GM12878 (cell line): ENCODE measurements around the gene TBC1D5. TPM values are rescaled to one million over a fixed set of nuclear protein-coding genes. Genes with fewer than 3 reads are reported as not detected.

Experiments
- ATAC-seq: fragments of 200-7000 bp; cut with Tn5 transposase; 3 replicates; pipeline ENCODE4 v1.9.1; 2020; ENCODE audit warnings: mild to moderate bottlenecking, moderate library complexity
- BruUV-seq: library from RNA; stranded (reverse); fragments of 400-500 nt; replicated peaks from 2 replicates; lab custom pipeline; 2021; lab: Mats Ljungman, UMichigan
- CTCF ChIA-PET: fragments of 300-600 bp; sonication (Branson Sonifier 250); formaldehyde crosslinking; extraction: SDS; loops from one replicate; lab custom pipeline; 2021; ENCODE audit warnings: inconsistent platforms; lab: Yijun Ruan, JAX
- POLR2A ChIA-PET: fragments of 350-600 bp; formaldehyde crosslinking; extraction: SDS; loops from one replicate; lab custom pipeline; 2021; ENCODE audit warnings: inconsistent platforms; lab: Charles Lee
- RAD21 ChIA-PET: fragments of 300-600 bp; sonication (Branson Sonifier 250); formaldehyde crosslinking; loops from one replicate; lab custom pipeline; 2023; ENCODE audit warnings: antibody characterized with exemption; ENCODE audit not compliant: unreplicated experiment; lab: Charles Lee
- SMC1A ChIA-PET: fragments of 300-600 bp; sonication (Branson Sonifier 250); formaldehyde crosslinking; loops from one replicate; lab custom pipeline; 2023; ENCODE audit not compliant: unreplicated experiment, uncharacterized antibody; lab: Charles Lee
- DNase-seq: peaks from one replicate; pipeline ENCODE4 v3.0.0-alpha.2; 2011; ENCODE audit warnings: low read depth, low spot score
- FAIRE-seq: peaks from 3 replicates; lab custom pipeline; 2011; peaks lifted over from hg19 to GRCh38; lab: Jason Lieb, UNC
- H2AFZ ChIP-seq: 2 replicates; pipeline ENCODE4 v1.6.0; 2011; ENCODE audit warnings: low read depth, low read length, control low read depth; ENCODE audit not compliant: control insufficient read depth
- H3K27ac ChIP-seq: 2 replicates; pipeline ENCODE4 v1.5.1; 2011; ENCODE audit warnings: control low read depth; ENCODE audit not compliant: control insufficient read depth, insufficient read depth
- H3K27me3 ChIP-seq, 2 experiments: replicated peaks in 1 of 2; 2 replicates each; pipeline versions ENCODE4 v1.6.0 to v1.6.1; 2011; ENCODE audit warnings: low read length in 1 of 2; ENCODE audit not compliant: control insufficient read depth in 2 of 2, insufficient read depth in 2 of 2
- H3K36me3 ChIP-seq, 2 experiments: 2 replicates each; pipeline ENCODE4 v1.5.1; 2011; ENCODE audit warnings: low read length in 1 of 2; ENCODE audit not compliant: control insufficient read depth in 2 of 2, insufficient read depth in 2 of 2
- H3K4me1 ChIP-seq: 2 replicates; pipeline ENCODE4 v1.6.1; 2011; ENCODE audit warnings: mild to moderate bottlenecking, low read length, moderate library complexity, mixed read lengths; ENCODE audit not compliant: control insufficient read depth, insufficient read depth
- H3K4me2 ChIP-seq: 2 replicates; pipeline ENCODE4 v1.6.0; 2011; ENCODE audit warnings: control low read depth; ENCODE audit not compliant: control insufficient read depth, insufficient read depth
- H3K4me3 ChIP-seq: fragments of 200-600 bp; sonication (generic); 2 replicates; pipeline ENCODE4 v1.5.1; 2016
- H3K79me2 ChIP-seq: 2 replicates; pipeline ENCODE4 v1.6.0; 2011; ENCODE audit warnings: low read length; ENCODE audit not compliant: control insufficient read depth, insufficient read depth
- H3K9ac ChIP-seq: 2 replicates; pipeline ENCODE4 v1.8.0; 2011; ENCODE audit warnings: low read length, control low read depth, mixed read lengths; ENCODE audit not compliant: control insufficient read depth, insufficient read depth
- H3K9me3 ChIP-seq: replicated peaks from 3 replicates; pipeline ENCODE4 v1.5.1; 2011; ENCODE audit warnings: mild to moderate bottlenecking, low read length; ENCODE audit not compliant: control insufficient read depth, insufficient read depth
- H4K20me1 ChIP-seq: 2 replicates; pipeline ENCODE4 v1.6.0; 2011; ENCODE audit not compliant: control insufficient read depth, insufficient read depth
- BACH1 ChIP-seq: fragments of 450-650 bp; IDR thresholded peaks from 2 replicates; pipeline ENCODE4 v1.6.1; 2017; ENCODE audit warnings: mild to moderate bottlenecking, borderline replicate concordance
- CEBPB ChIP-seq, 2 experiments: fragments of 150-350 bp in 1 of 2; IDR thresholded peaks; 2 replicates each; pipeline ENCODE4 v1.6.1; 2012 to 2014; ENCODE audit warnings: low read depth in 2 of 2, low read length in 2 of 2, borderline replicate concordance in 1 of 2, inconsistent platforms in 1 of 2
- EED ChIP-seq: sonication (generic); IDR thresholded peaks from 2 replicates; pipeline ENCODE4 v1.6.1; 2016; ENCODE audit warnings: antibody characterized with exemption, low read depth
- ESRRA ChIP-seq: IDR thresholded peaks from 2 replicates; pipeline ENCODE4 v1.6.1; 2012; ENCODE audit warnings: mild to moderate bottlenecking, low read length, improper control_type of control experiment
- FOS ChIP-seq: IDR thresholded peaks from 3 replicates; pipeline ENCODE4 v1.6.1; 2011; ENCODE audit warnings: borderline replicate concordance; ENCODE audit not compliant: insufficient read length; ENCODE audit errors: extremely low read depth
- HDGF ChIP-seq: fragments of 450-650 bp; IDR thresholded peaks from 2 replicates; pipeline ENCODE4 v1.6.1; 2016; ENCODE audit warnings: antibody characterized with exemption
- KAT2A ChIP-seq: conservative IDR thresholded peaks from 2 replicates; pipeline ENCODE4 v1.6.1; 2011; ENCODE audit warnings: low read depth, low read length; ENCODE audit not compliant: control insufficient read depth
- KDM1A ChIP-seq: fragments of 200-600 bp; sonication (generic); IDR thresholded peaks from 2 replicates; pipeline ENCODE4 v1.6.1; 2016; ENCODE audit warnings: borderline replicate concordance
- MTA3 ChIP-seq: IDR thresholded peaks from 2 replicates; pipeline ENCODE4 v1.6.1; 2012; ENCODE audit warnings: low read length, inconsistent platforms, borderline replicate concordance
- NR2C2 ChIP-seq: IDR thresholded peaks from 2 replicates; pipeline ENCODE4 v1.6.1; 2011; ENCODE audit warnings: borderline replicate concordance, low read depth; ENCODE audit not compliant: control insufficient read depth, insufficient read length
- POLR2A ChIP-seq: IDR thresholded peaks from 2 replicates; pipeline ENCODE4 v1.6.1; 2011; ENCODE audit warnings: low read depth, mild to moderate bottlenecking, low read length
- SIN3A ChIP-seq: IDR thresholded peaks from 2 replicates; pipeline ENCODE4 v1.6.1; 2012; ENCODE audit warnings: low read depth, low read length, improper control_type of control experiment
- SMAD5 ChIP-seq: IDR thresholded peaks from 2 replicates; pipeline ENCODE4 v1.6.1; 2016; ENCODE audit warnings: antibody characterized with exemption, low read depth
- SPI1 ChIP-seq: IDR thresholded peaks from 2 replicates; pipeline ENCODE4 v1.6.1; 2011; ENCODE audit warnings: low read depth, mild to moderate bottlenecking, low read length, moderate library complexity, borderline replicate concordance; ENCODE audit not compliant: insufficient read depth
- TCF3 ChIP-seq: IDR thresholded peaks from 2 replicates; pipeline ENCODE4 v1.6.1; 2012; ENCODE audit warnings: low read depth, mild to moderate bottlenecking, low read length, borderline replicate concordance; ENCODE audit not compliant: insufficient read depth
- YBX1 ChIP-seq: fragments of 450-650 bp; IDR thresholded peaks from 2 replicates; pipeline ENCODE4 v1.6.1; 2016; ENCODE audit warnings: antibody characterized with exemption
- WGBS: methylation state at CpG from one replicate; pipeline ENCODE4 v1.1.6; 2016; ENCODE audit warnings: low lambda C conversion rate; ENCODE audit not compliant: insufficient replicate concordance, insufficient coverage; ENCODE audit errors: missing lambda C conversion rate; 5-methylcytosine and 5-hydroxymethylcytosine counted together
- in situ Hi-C: fragments of 300-500 bp; cut with MboI; formaldehyde crosslinking; loops from 9 replicates; pipeline ENCODE4 v1.14.3; 2018; ENCODE audit warnings: mixed read lengths
- intact Hi-C: fragments of 100-400 bp; cut with micrococcal nuclease; formaldehyde crosslinking; loops from one replicate; pipeline ENCODE4 v1.14.2; 2022; ENCODE audit not compliant: unreplicated experiment
- polyA plus RNA-seq, 11 experiments: library from polyadenylated mRNA; depleted of rRNA in 4 of 11; unstranded in 6 of 11; stranded (reverse) in 5 of 11; fragments of >200 nt; fragmentation: Nextera tagmentation in 4 of 11; fragmentation: Illumina TruSeq in 1 of 11; extraction: Ambion mirVana in 4 of 11; extraction: Trizol in 1 of 11; gene quantifications; 1 replicate in 1 of 11; 2 replicates in 10 of 11; pipeline versions ENCODE4 v1.2.1 to v1.2.3, GENCODE V29; 2011 to 2016; ENCODE audit warnings: inconsistent platforms in 2 of 11, missing spikeins in 2 of 11, low read depth in 1 of 11
- total RNA-seq, 4 experiments: library from RNA; depleted of rRNA in 3 of 4; stranded (reverse); fragments of >200 nt in 3 of 4; fragmentation: Illumina TruSeq in 1 of 4; extraction: Trizol in 1 of 4; gene quantifications; 2 replicates each; pipeline versions ENCODE4 v1.2.1 to v1.2.3, GENCODE V29; 2013 to 2021
- TF ChIP-seq, protein P1 (sequence below): IDR thresholded peaks from 2 replicates; pipeline ENCODE4 v1.6.1; 2012; ENCODE audit warnings: low read depth, low read length, improper control_type of control experiment
- TF ChIP-seq, protein P2 (sequence below): fragments of 450-650 bp; IDR thresholded peaks from 2 replicates; pipeline ENCODE4 v1.6.1; 2017; ENCODE audit warnings: low read depth, mild to moderate bottlenecking, moderate library complexity

Gene TBC1D5
- total and polyA plus RNA-seq, 10 of the 15 experiments (the other 5 are each of a cell fraction or from before 2014, with no cell fraction given), result 5.5 to 61.0 (median 43.8) TPM

DNA sequence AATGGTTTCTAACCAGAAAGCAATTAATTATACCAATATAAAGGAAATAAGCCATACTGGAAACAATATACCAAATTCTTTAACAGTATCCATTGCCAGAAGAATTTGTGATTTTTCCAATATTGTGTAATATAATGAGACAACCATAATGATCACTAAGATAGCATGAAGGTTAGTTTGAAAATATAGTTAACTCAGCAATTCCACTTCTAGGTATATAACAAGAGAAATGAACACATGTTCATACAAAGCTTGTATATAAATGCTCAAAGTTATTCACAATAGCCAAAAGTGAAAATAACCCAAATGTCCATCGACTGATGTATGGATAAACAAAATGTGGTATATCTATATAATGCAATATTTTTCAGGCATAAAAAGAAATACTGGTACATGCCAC lies 369.1 kb downstream of the TBC1D5 start:
- BruUV-seq, result no TSS peak
- no peak overlapping the region for H3K4me3 ChIP-seq
- no peak overlapping the region for H2AFZ ChIP-seq
- no peaks in the 10 kb centered on the region; a peak in 1 of 4 replicates for H3K36me3 ChIP-seq
- no peaks in the 10 kb centered on the region for H3K79me2 ChIP-seq
- ChIA-PET RAD21 (no interaction called here), POLR2A (no interaction called here), CTCF (no interaction called here), SMC1A (no interaction called here)
- 93% methylated on average over 1 of the region's 1 CpG for WGBS
- no peak overlapping the region for H3K27ac ChIP-seq
- in situ Hi-C loops (no loop called here), intact Hi-C loops (no loop called here)
- no peak overlapping the region for H3K4me2 ChIP-seq
- no peaks in the 10 kb centered on the region for H4K20me1 ChIP-seq
- DNase-seq (no peak), ATAC-seq (no peak), FAIRE-seq (no peak)
- no peak for TF ChIP-seq NR2C2
- no peak for TF ChIP-seq HDGF
- TF ChIP-seq POLR2A, result no peak
- TF ChIP-seq SIN3A, result no peak
- no peak for TF ChIP-seq SPI1
- no peak for TF ChIP-seq ESRRA
- no peak for TF ChIP-seq EED
- TF ChIP-seq BACH1, result no peak
- no peak for TF ChIP-seq KAT2A
- TF ChIP-seq YBX1, result no peak
- no peak for TF ChIP-seq SMAD5
- no peak for TF ChIP-seq FOS
- TF ChIP-seq KDM1A, result no peak
- no peak for TF ChIP-seq TCF3
- TF ChIP-seq MTA3, result no peak
- TF ChIP-seq, protein P1, sequence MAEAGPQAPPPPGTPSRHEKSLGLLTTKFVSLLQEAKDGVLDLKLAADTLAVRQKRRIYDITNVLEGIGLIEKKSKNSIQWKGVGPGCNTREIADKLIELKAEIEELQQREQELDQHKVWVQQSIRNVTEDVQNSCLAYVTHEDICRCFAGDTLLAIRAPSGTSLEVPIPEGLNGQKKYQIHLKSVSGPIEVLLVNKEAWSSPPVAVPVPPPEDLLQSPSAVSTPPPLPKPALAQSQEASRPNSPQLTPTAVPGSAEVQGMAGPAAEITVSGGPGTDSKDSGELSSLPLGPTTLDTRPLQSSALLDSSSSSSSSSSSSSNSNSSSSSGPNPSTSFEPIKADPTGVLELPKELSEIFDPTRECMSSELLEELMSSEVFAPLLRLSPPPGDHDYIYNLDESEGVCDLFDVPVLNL, result no peak
- TF ChIP-seq, protein P2, sequence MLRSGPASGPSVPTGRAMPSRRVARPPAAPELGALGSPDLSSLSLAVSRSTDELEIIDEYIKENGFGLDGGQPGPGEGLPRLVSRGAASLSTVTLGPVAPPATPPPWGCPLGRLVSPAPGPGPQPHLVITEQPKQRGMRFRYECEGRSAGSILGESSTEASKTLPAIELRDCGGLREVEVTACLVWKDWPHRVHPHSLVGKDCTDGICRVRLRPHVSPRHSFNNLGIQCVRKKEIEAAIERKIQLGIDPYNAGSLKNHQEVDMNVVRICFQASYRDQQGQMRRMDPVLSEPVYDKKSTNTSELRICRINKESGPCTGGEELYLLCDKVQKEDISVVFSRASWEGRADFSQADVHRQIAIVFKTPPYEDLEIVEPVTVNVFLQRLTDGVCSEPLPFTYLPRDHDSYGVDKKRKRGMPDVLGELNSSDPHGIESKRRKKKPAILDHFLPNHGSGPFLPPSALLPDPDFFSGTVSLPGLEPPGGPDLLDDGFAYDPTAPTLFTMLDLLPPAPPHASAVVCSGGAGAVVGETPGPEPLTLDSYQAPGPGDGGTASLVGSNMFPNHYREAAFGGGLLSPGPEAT, result no peak
- TF ChIP-seq CEBPB (IDR thresholded peaks at IDR 0.05; ENCODE audit: borderline replicate concordance in 1 of 2, low read depth in 2 of 2, low read length in 2 of 2), result no peak
- H3K9me3 ChIP-seq, result no peaks in the 10 kb centered on the region
- no peaks in the 10 kb centered on the region for H3K27me3 ChIP-seq
- peaks cover 3% of the 10 kb centered on the region; the same call in 1 of the 2 replicates for H3K4me1 ChIP-seq
- H3K9ac ChIP-seq, result no peak overlapping the region
